GM19240 (cell line): ENCODE results near the gene OR2V2.
"Not testable (repeated sequence)": the region's sequence is repeated elsewhere in the genome, so short reads cannot be mapped to it uniquely, and the experiment has no call there.

Experiments used
- DNase-seq: peaks from one replicate; pipeline ENCODE4 v3.0.0; 2011; ENCODE audit warnings: low spot score; ENCODE audit not compliant: insufficient read length

Gene OR2V2

GRCh38 chr5:181142054-181142453 is 5.3 kb upstream of the OR2V2 start:
- DNase-seq = no peak

GRCh38 chr5:181145133-181145532 is 2.3 kb upstream of the OR2V2 start:
- no peak for DNase-seq

- no peak for DNase-seq
These were observed 2.0 kb downstream of the OR2V2 start for GRCh38 chr5:181149355-181149754.

DNA sequence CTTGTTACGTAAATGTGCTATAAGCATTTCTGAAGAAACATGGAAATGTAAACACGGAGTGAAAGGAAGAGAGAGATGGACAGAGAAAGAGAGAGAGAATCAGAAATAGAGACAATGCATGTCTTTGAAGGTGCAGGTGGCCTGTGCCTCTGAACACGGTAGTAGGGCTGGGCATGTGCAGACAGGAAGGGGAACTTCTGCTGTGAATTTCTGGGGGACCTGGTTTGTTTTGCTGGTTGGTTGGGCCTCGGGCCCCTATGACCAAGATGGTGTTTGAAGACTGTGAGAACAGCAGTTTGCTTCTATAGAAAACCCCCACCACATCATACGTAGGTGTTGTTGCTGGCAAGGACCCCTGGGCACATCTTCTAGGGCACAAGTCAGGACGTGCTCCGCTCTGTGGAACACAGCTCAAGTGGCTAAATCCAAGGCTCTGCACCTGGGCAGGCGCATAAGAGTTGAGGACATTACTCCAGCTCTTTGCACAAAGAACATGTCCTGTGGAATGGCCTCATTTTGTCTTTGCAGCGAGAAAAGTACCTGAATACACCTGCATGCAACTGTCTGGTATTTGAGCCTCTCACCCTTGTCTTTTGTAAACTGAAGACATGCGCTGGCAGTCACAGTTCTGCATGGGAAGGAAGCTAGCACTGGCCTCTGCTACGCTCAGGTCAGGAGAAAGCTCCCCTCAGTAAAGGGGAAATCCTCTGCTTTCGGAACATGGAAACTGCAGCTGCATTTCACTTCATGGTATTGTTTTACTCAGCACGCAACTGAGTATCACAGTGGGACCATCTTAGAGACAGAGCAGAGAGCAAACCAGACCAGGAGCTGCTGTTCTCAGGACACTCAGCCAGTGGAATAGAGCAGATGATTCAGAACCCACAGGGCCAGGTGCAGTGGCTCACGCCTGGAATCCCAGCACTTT is 2.7 kb downstream of the OR2V2 start:
- no peak for DNase-seq

- DNase-seq = no peak
These were observed 3.8 kb downstream of the OR2V2 start for GRCh38 chr5:181151146-181151545.

GRCh38 chr5:181152406-181152805 is 5.0 kb downstream of the OR2V2 start:
- no peak for DNase-seq

DNA sequence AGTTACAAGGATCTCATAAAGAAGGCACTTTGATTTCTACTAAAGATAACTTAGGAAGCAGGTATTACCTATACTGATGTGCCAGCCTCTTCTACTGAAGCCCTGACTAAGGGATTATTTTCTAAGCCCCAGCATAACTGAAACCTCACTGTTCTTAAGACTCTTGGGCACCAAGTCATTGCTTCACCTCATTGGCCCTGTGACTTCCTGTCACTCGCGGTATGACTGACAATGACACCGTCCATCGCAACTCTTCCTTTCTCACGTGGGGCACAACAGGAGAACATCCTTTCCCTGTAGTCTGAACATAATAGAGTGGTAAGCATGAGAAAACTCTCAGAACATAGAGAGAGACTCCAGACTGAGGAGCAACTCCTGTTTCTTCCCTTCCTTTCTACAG is 6.4 kb downstream of the OR2V2 start:
- DNase-seq = no peak

DNA sequence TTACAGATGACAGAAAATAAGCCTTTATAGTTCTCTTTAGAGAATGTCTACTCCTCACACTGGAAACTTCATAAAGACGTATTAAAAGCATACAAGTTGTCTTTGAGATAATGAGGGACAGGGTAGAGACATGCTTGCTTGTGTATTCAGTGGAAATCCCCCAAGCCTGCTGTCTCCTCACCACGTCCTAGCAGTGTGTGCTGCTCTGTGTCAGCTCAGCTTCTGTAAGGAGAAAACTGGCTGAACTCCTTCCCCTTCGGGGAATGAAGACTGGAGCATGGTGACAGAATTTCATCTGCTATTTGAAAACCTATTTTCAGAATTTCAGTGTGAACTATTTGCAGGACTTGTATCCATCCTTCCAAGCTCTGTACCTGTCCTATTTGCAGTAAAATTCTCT is 9.4 kb downstream of the OR2V2 start:
- no peak for DNase-seq

DNA sequence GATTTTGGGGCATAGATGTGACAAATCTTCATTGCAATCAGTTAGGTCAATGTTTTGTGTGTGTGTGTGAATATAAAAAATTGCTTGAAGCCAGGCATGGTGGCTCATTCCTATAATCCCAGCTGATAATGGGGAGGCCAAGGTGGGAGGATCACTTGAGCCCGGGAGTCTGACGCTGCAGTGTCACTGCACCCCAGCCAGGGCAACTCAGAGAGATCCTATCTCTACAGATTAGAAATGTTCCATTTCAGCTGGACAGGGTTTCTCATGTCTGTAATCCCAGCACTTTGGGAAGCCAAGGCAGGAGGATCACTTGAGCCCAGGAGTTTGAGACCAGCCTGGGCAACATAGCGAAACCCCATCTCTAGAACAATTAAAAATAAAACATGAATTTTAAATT is 11.5 kb downstream of the OR2V2 start:
- no peak for DNase-seq

GRCh38 chr5:181159286-181160151 is 12.1 kb downstream of the OR2V2 start:
- DNase-seq = peak; percentile 91

DNA sequence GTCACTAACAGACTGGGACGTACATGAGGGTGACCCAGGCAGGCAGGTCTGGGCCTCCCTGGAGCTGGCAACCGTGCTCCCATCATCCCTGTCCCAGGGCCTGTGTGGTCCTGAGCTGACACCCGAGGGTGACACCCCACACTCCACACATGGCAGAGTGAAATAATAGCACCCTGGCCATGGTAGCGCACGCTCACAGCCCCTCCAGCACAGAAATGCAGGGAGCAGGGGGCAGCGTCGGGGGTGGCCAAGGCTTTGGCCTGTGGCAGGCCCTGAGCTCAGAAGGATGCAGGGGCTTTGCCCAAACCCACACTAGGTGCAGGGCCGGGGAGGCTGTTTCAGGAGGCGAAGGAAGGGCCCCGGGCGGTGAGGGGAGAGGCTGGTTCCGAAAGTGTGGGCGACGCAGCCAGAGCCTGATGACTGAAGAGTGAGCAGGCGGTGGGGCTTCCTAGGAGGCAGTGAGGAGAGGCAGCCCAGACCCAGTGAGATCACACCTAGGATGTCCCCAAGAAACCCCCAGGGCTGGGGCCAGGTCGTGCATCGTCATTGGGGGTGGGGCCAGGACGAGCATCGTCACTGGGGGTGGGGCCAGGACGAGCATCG is 12.9 kb downstream of the OR2V2 start:
- DNase-seq = no peak

DNA sequence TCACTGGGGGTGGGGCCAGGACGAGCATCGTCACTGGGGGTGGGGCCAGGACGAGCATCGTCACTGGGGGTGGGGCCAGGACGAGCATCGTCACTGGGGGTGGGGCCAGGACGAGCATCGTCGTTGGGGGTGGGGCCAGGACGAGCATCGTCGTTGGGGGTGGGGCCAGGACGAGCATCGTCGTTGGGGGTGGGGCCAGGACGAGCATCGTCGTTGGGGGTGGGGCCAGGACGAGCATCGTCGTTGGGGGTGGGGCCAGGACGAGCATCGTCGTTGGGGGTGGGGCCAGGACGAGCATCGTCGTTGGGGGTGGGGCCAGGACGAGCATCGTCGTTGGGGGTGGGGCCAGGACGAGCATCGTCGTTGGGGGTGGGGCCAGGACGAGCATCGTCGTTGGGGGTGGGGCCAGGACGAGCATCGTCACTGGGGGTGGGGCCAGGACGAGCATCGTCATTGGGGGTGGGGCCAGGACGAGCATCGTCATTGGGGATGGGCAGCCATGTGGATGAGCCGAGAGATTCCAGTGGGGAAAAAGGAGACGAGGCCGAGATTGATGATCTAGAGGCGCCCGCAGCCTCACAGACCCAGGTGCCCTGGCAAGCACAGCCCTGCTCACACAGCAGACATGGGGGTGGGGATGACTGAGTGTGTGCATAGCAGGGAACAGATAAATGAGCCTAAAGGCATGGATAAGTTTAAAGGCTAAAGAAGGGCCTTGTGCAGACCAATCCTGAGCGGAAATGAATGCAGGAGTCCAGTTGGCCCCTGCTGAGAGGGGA is 13.6 kb downstream of the OR2V2 start:
- not testable (repeated sequence) for DNase-seq

GRCh38 chr5:181161534-181162175 is 14.3 kb downstream of the OR2V2 start:
- DNase-seq = no peak

DNA sequence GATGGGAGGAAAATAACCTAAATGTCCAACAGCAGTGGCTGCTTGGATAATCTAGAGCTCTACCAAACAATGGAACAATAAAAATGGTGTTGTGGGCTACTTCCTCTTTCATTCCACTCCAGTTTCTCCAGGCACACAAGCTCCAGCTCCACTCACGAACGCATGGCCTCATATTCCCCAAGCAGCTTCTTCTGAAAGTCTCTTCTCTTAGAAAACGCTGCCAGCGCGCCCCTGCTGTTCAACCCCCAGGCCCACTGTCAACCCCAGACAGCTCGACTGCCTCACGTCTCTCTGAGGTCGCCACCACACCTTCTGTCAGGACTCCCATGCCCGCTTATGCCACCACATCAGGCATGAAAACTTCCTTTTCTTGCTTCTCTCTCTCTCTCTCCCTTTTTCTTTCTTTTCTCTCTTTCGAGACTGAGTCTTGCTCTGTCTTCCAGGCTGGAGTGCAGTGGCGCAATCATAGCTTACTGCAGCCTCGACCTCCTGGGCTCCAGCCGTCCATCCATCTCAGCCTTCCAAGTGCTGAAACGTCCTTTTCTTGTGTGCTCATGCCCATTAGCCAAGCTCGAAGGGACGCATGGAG is 16.2 kb downstream of the OR2V2 start:
- no peak for DNase-seq

DNA sequence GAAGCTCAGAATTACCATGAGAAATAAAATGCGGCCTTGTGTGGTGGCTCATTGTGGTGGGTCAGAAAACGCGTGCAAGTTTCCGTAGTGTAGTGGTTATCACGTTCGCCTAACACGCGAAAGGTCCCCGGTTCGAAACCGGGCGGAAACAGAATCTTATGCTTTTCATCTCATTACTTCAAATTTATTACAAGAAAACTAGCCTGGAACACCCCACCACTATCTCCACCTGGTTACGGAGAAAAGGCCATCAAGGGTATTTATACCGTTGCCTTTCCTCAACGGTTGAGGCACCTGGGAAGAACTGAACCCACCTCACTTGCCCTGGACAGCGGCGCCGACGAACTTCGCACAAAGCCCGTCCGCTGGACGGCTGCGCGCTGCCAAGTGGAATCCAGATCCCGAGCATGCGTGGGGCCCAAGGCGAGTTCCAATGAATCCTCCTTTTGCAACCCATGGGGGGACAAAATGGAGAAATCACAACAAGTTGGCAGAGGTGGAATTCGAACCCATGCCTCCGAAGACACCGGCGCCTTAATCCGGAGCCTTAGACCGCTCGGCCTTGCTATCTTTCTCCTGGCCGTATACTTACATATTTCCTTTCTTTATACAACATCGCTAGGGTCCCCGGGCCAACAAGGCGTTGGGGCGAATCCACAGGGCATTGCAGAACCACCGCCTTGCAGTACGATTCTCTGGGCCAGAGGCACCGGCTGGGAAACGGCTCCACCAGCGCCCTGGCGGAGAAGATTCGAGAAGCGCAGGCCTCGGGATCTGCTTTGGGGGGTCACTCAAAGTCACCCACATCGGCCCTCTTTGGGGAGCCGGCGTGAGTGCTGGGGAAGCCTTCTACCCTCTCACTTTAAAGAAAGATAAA is 16.9 kb downstream of the OR2V2 start:
- DNase-seq = no peak

- no peak for DNase-seq
These were observed 19.7 kb downstream of the OR2V2 start for GRCh38 chr5:181166812-181167733.

DNA sequence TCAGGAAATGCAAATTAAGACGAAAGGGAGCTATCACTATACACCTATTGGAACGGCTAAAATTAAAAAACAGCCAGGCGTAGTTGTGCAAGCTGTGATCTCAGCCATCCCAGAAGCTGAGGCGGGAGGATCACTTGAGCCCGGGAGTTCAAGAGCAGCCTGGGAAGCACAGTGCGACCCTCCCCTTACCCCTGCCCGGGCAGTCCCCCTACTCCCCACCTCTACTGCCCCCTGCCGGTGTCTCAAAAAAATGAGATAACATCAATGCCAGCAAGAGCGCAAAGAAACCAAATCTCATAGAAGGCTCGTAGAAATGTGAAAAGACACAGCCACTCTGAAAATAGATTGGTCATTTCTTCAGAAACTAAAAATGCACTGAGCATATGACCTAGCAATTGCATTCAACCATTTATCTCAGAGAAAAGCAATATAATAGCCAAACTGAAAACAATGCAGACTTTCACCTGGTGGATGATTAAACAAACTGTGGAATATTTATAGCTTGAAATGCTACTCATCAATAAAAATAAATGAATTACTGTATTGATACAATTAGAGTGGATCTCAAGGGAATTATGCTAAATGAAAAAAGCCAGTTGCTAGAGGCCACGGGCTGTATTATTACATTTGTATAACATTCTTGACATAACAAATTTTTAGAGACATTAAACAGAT is 20.6 kb downstream of the OR2V2 start:
- DNase-seq = no peak
